T-helper 2 cell (primary cell): ENCODE results near the gene MON1A.
"Not testable (repeated sequence)": the region's sequence is repeated elsewhere in the genome, so short reads cannot be mapped to it uniquely, and the experiment has no call there.

Experiments used
- DNase-seq, 5 experiments: peaks; one replicate each; pipeline versions ENCODE4 v3.0.0 to v3.0.0-alpha.2; 2012 to 2022
- total RNA-seq, 2 donors: gene quantifications; one replicate each; lab custom pipeline; 2026; lab: John Stamatoyannopoulos, UW

Gene MON1A, protein sequence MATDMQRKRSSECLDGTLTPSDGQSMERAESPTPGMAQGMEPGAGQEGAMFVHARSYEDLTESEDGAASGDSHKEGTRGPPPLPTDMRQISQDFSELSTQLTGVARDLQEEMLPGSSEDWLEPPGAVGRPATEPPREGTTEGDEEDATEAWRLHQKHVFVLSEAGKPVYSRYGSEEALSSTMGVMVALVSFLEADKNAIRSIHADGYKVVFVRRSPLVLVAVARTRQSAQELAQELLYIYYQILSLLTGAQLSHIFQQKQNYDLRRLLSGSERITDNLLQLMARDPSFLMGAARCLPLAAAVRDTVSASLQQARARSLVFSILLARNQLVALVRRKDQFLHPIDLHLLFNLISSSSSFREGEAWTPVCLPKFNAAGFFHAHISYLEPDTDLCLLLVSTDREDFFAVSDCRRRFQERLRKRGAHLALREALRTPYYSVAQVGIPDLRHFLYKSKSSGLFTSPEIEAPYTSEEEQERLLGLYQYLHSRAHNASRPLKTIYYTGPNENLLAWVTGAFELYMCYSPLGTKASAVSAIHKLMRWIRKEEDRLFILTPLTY
- 2.5 to 8.1 reads per million in 2 donors for total RNA-seq

DNA sequence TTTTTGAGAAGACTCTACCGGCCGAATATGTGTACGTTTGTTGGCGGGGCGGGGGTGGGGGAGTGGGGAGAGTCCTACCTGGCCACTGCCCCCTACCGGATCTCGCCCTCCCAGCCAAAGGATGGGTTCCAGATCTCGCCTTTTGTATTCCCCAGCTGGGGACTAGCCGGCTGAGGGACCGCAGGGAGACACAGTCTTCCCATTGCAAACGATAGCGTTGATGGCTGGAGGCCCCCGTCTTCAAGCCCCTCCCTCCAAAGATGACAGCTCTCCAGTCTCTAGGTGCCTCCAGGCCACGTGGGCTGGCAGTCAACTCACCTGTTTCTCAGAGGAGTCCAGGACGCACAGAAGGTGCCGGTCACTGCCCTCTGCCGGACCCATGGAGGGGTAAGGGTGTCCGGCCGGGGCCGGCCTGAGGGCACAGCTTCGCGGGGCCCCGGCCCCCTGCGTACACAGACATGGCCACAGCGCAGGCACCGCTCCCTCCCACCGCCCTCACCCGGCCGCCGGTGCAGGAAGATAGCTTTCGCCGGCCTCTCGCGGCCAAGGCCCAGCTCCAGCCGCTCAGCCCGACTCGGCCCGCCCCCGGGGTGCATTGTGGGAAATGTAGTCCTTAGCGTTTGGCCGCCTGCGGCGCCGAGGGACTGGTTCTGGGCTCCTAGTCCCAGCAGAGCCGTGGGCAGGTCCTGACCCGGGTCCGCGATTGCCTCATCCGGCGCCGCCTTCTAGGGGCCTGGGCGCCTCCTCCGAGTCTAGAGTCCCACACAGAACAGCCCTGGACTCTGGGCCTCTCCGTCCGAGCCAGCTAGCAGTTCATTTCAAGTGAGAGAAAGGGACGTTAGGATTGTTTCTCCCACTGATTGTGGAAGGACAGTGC, at the start of gene MON1A:
Gene MON1A (minus strand): TSS at position 521 of the 877 bp plus-strand sequence. CDS start 16,465 bp downstream, outside the sequence.
- DNase-seq, result peak; percentile 67 to 85 (median 75)

DNA sequence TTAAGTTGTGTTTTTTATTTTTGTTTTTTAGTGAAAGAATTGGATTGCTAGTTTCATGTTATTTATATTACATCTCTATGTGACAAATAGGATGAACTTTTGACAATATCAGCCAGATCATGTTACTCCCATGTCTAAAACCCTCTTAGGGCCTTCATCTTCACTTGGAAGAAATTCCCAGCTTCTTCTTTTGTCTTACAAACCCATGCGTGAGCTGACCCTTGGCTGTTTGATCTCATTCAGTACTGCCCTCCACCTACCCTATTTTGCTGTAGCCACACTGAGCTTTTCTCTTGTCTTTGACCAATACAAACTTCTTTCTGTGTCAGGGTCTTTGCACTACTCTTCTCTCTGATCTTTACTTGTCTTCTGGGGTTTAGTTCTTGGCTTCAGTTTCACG, 47.3 kb upstream of the MON1A start:
- DNase-seq, result no peak

DNA sequence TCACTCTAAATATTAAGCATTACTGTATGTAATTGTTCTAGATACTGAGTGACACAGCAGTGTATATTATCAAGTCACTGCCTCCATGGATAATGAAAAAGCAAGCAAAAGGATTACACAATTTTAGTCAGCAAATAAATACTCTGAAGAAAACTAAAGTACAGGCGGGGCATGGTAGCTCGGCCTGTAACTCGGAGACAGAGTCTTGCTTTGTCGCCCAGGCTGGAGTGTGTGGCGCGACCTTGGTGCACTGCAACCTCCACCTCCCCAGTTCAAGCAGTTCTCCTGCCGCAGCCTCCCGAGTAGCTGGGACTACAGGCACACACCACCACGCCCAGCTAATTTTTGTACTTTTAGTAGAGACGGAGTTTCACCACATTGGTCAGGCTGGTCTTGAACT, 43.0 kb upstream of the MON1A start:
- no peak for DNase-seq

GRCh38 chr3:49968346-49968745, 38.7 kb upstream of the MON1A start:
- DNase-seq, result no peak

DNA sequence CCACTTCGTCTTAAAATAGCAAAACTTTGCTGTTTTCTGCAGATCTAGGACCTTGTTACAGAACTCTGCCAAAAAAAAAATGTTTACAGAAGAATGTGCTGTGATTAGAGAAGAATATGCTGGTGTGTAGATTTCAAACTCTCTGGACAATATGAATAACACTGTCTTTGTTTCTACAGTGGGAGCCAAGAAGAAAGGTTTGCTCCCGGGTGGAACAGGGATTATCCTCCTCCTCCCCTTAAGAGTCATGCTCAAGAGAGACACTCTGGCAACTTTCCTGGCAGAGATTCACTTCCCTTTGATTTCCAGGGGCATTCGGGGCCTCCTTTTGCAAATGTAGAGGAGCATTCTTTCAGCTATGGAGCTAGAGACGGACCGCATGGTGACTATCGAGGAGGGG, 37.7 kb upstream of the MON1A start:
- DNase-seq, result no peak

- DNase-seq, result no peak
Measured at GRCh38 chr3:49966233-49966942, 36.8 kb upstream of the MON1A start.

DNA sequence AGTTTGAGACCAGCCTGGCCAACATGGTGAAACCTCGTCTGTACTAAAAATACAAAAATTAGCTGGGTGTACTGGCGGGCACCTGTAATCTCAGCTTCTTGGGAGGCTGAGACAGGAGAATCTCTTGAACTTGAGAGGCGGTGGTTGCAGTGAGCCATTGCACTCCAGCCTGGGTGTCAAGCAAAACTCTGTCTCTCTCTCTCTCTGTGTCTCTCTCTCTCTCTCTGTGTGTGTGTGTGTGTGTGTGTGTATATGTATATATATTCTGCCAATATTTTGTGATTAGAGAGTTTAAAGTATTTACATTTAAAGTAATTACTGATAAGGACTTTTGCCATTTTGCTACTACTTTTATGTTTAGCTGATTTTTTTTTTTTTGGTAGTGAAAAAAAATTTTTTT, 26.0 kb upstream of the MON1A start:
- peak in 1 of 5 experiments; percentile 21 for DNase-seq

- no peak for DNase-seq
Measured at GRCh38 chr3:49952924-49953323, 23.3 kb upstream of the MON1A start.

DNA sequence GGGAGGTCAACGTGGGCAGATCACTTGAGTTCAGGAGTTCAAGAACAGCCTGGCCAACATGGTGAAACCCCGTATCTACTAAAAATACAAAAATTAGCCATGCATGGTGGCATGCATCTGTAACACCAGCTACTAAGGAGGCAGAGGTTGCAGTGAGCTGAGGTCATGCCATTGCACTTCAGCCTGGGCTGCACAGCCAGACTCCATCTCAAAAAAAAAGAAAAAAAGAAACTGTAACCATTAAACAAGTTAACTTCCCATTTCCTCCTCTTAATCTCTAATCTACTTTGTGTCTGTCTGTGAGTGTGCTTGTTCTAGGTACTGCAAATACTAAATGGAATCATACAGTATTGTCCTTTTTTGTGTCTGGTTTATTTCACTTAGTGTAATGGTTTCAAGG, 13.0 kb upstream of the MON1A start:
- DNase-seq, result no peak

- no peak for DNase-seq
Measured at GRCh38 chr3:49940667-49941249, 11.1 kb upstream of the MON1A start.

GRCh38 chr3:49939858-49940666, 10.5 kb upstream of the MON1A start, which contains the start of gene RBM6:
TSS of gene RBM6 (plus strand) at chr3:49940150. CDS start at chr3:49962642, 22,492 bp downstream.
- DNase-seq, result peak; percentile 86 to 100 (median 91)

- DNase-seq, result no peak
Measured at GRCh38 chr3:49937090-49937489, 7.5 kb upstream of the MON1A start.

GRCh38 chr3:49932281-49932680, 2.7 kb upstream of the MON1A start:
- DNase-seq, result not testable (repeated sequence)

GRCh38 chr3:49930922-49931321, 1.3 kb upstream of the MON1A start:
- DNase-seq, result no peak

DNA sequence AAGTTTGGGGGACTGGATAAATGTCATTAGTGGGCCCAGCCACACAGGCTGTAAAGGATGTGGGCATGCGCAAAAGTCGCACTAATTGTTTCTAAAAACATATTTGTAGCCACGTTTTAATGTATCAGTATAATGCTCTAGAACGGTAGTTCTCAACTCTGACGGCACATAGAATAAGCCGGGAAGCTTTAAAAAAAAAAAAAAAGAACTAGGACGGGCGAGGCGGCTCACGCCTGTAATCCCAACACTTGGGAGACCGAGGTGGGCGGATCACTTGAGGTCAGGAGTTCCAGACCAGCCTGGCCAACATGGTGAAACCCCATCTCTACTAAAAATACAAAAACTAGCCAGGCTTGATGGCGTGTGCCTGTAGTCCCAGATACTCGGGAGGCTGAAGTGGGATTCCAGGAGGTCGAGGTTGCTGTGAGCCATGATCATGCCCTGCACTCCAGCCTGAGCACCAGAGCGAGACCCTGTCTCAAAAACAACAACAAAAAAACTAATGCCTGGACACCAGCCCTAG, 618 bp upstream of the MON1A start:
- no peak for DNase-seq

- DNase-seq, result no peak
Measured at GRCh38 chr3:49928481-49929017, 1.1 kb downstream of the MON1A start.

- DNase-seq, result no peak
Measured at GRCh38 chr3:49927798-49928197, 1.8 kb downstream of the MON1A start.

- no peak for DNase-seq
Measured at GRCh38 chr3:49926117-49926728, 3.4 kb downstream of the MON1A start.

DNA sequence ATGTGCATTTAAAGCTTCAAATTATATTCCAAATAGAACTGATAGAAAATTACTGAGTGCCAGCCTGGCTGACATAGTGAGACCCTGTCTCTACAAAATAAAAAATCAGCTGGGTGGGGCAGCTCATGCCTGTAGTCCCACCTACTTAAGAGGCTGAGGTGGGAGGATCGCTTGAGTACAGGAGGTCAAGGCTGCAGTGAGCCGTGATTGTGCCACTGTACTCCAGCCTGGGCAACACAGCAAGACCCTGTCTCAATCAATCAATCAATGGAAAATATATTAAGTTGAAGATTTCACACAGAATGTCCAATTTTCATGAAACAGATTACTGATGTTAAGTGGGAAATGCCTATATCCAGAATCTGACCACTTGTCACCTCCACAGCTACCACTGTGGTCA, 4.1 kb downstream of the MON1A start:
- no peak for DNase-seq

GRCh38 chr3:49924683-49925082, 4.9 kb downstream of the MON1A start:
- no peak for DNase-seq
